Measurements from ENCODE around the gene AGO4.

GRCh38 chr1:35902671-35903070 is 94.9 kb downstream of the AGO4 start:
- no peak for TF ChIP-seq CTCF (conservative IDR thresholded peaks at IDR 0.05; ENCODE audit: low read depth, low read length)
- no peak for TF ChIP-seq RAD21 (IDR thresholded peaks at IDR 0.05; ENCODE audit: low read length)
- TF ChIP-seq RFX5 (IDR thresholded peaks at IDR 0.05; ENCODE audit: low read depth, low read length) = no peak

Data from IMR-90 (cell line).